ENCODE data around the gene ELMOD3. TPM values are rescaled to one million over a fixed set of nuclear protein-coding genes. Genes with fewer than 3 reads are reported as not detected.

The ELMOD3 gene
- total and polyA plus RNA-seq, 7 experiments from 2014 or later, result 9.4 to 33.3 (median 21.0) TPM

- H3K4me3 Mint-ChIP-seq, result no peak overlapping the region
- DNase-seq (no peak), ATAC-seq (no peak)
- POLR2A ChIA-PET, result interaction anchor here (14.5 kb wide), 1 partner anchor 16 kb away, joined by 211 read pairs; the partner anchor contains the start of gene TGOLN2
- Histone ChIP-seq H3K4me3 (ENCODE audit: low read length) (no peak overlapping the region), H3K36me3 (ENCODE audit: control insufficient read depth in 2 of 3, insufficient read depth in 3 of 3, low read length in 3 of 3) (peaks cover 0 to 47% (median 5%) of the 10 kb centered on the region in 3 experiments), H3K9me3 (ENCODE audit: control insufficient read depth in 2 of 3, low read length in 3 of 3) (no peaks in the 10 kb centered on the region), H3K4me1 (ENCODE audit: control insufficient read depth in 2 of 2, insufficient read depth in 2 of 2, low read length in 2 of 2) (no peaks in the 10 kb centered on the region), H3K27ac (ENCODE audit: low read depth, low read length) (no peak overlapping the region), H3K27me3 (ENCODE audit: control insufficient read depth in 2 of 2, insufficient read depth in 2 of 2, low read length in 2 of 2) (no peaks in the 10 kb centered on the region)
- no peak overlapping the region for H3K27ac Mint-ChIP-seq
- CTCF ChIA-PET, result no interaction called here
- peaks cover 0 to 3% (median 0%) of the 10 kb centered on the region in 5 donors for H3K27me3 Mint-ChIP-seq
- H3K36me3 Mint-ChIP-seq, result peaks cover 8 to 42% (median 15%) of the 10 kb centered on the region in 5 donors
- intact Hi-C loops (cut with micrococcal nuclease), result no loop called here
- no peaks in the 10 kb centered on the region for H3K9me3 Mint-ChIP-seq
- no peaks in the 10 kb centered on the region for H3K4me1 Mint-ChIP-seq
Measured at GRCh38 chr2:85344356-85344954, 10.1 kb upstream of the ELMOD3 start.

- no peak for DNase-seq
- no peaks in the 10 kb centered on the region for H3K9me3 Mint-ChIP-seq
- peaks cover 17 to 55% (median 22%) of the 10 kb centered on the region in 5 donors for H3K36me3 Mint-ChIP-seq
- intact Hi-C loops (cut with micrococcal nuclease), result no loop called here
- Histone ChIP-seq H3K4me1 (ENCODE audit: control insufficient read depth in 2 of 2, insufficient read depth in 2 of 2, low read length in 2 of 2) (peaks cover 0 to 3% of the 10 kb centered on the region in 2 donors), H3K9me3 (ENCODE audit: control insufficient read depth in 2 of 3, low read length in 3 of 3) (no peaks in the 10 kb centered on the region), H3K36me3 (ENCODE audit: control insufficient read depth in 2 of 3, insufficient read depth in 3 of 3, low read length in 3 of 3) (peaks cover 4 to 69% (median 11%) of the 10 kb centered on the region in 3 experiments), H3K27ac (ENCODE audit: low read depth, low read length) (no peak overlapping the region), H3K4me3 (ENCODE audit: low read length) (no peak overlapping the region), H3K27me3 (ENCODE audit: control insufficient read depth in 2 of 2, insufficient read depth in 2 of 2, low read length in 2 of 2) (no peaks in the 10 kb centered on the region)
- ATAC-seq, result no peak
- H3K27ac Mint-ChIP-seq, result peak overlapping the region in 1 of 9 donors; percentile 51
- H3K4me1 Mint-ChIP-seq, result peaks cover 1 to 12% (median 7%) of the 10 kb centered on the region in 7 donors
- ChIA-PET CTCF (no interaction called here), POLR2A (interaction anchor here (14.5 kb wide), 1 partner anchor 19 kb away, joined by 211 read pairs; the partner anchor contains the start of gene TGOLN2)
- no peak overlapping the region for H3K4me3 Mint-ChIP-seq
- H3K27me3 Mint-ChIP-seq, result no peaks in the 10 kb centered on the region
Measured at GRCh38 chr2:85347599-85347998, 7.0 kb upstream of the ELMOD3 start.

- H3K27me3 Mint-ChIP-seq, result no peaks in the 10 kb centered on the region
- H3K9me3 ChIP-seq (ENCODE audit: control insufficient read depth in 2 of 3, low read length in 3 of 3), result no peaks in the 10 kb centered on the region
- peak overlapping the region; percentile 86 for H3K4me3 ChIP-seq (ENCODE audit: low read length)
- ATAC-seq (no peak), DNase-seq (peak in 4 of 9 donors; percentile 0 to 32 (median 7))
- peaks cover 19 to 28% of the 10 kb centered on the region in 2 donors for H3K4me1 ChIP-seq (ENCODE audit: control insufficient read depth in 2 of 2, insufficient read depth in 2 of 2, low read length in 2 of 2)
- H3K36me3 ChIP-seq (ENCODE audit: control insufficient read depth in 2 of 3, insufficient read depth in 3 of 3, low read length in 3 of 3), result peaks cover 4 to 38% (median 15%) of the 10 kb centered on the region in 3 experiments
- H3K27me3 ChIP-seq (ENCODE audit: control insufficient read depth in 2 of 2, insufficient read depth in 2 of 2, low read length in 2 of 2), result no peaks in the 10 kb centered on the region
- H3K27ac ChIP-seq (ENCODE audit: low read depth, low read length), result peak overlapping the region; percentile 65
- peak overlapping the region; percentile 93 to 100 (median 99) for H3K27ac Mint-ChIP-seq
- peaks cover 8 to 38% (median 21%) of the 10 kb centered on the region in 5 donors for H3K36me3 Mint-ChIP-seq
- POLR2A ChIA-PET, result interaction anchor here (0.6 to 14.5 kb wide), 20 partner anchors 11 to 407 kb away, joined by 3 to 211 read pairs (median 5); partner anchors contain the start of genes MAT2A, SH2D6 and TGOLN2
- H3K4me1 Mint-ChIP-seq, result peaks cover 35 to 57% (median 50%) of the 10 kb centered on the region in 7 donors
- H3K4me3 Mint-ChIP-seq, result peak overlapping the region; percentile 91 to 100 (median 100)
- peaks cover 0 to 4% (median 0%) of the 10 kb centered on the region in 11 donors for H3K9me3 Mint-ChIP-seq
- CTCF ChIA-PET, result interaction anchor here (0.6 to 1.8 kb wide), 4 partner anchors 26 to 69 kb away, joined by 3 to 11 read pairs (median 4); partner anchors contain the start of gene TGOLN2
- intact Hi-C loops (cut with micrococcal nuclease), result loop anchor here (1.0 to 5.0 kb wide), 14 partner anchors 26 to 895 kb away; partner anchors contain the start of genes GGCX (in 2 of the 2), MAT2A (in 2 of the 2), POLR1A (in 2 of the 2) and SH2D6 (in 2 of the 2)
Measured at GRCh38 chr2:85353876-85354285, 688 bp upstream of the ELMOD3 start.

- Mint-ChIP-seq H3K27ac (peak overlapping the region; percentile 93 to 100 (median 99)), H3K9me3 (peaks cover 0 to 4% (median 0%) of the 10 kb centered on the region in 11 donors), H3K4me1 (peaks cover 36 to 61% (median 57%) of the 10 kb centered on the region in 7 donors), H3K4me3 (peak overlapping the region; percentile 91 to 100 (median 100)), H3K27me3 (no peaks in the 10 kb centered on the region), H3K36me3 (peaks cover 7 to 38% (median 24%) of the 10 kb centered on the region in 5 donors)
- intact Hi-C loops (cut with micrococcal nuclease), result loop anchor here (2.0 kb wide), 2 partner anchors 84 to 262 kb away; partner anchors contain the start of gene USP39 (in 1 of the 2)
- peaks cover 4 to 34% (median 4%) of the 10 kb centered on the region in 3 experiments for H3K36me3 ChIP-seq (ENCODE audit: control insufficient read depth in 2 of 3, insufficient read depth in 3 of 3, low read length in 3 of 3)
- peak overlapping the region; percentile 86 for H3K4me3 ChIP-seq (ENCODE audit: low read length)
- ChIA-PET CTCF (interaction anchor here (0.7 to 1.8 kb wide), 2 partner anchors 27 to 197 kb away, joined by 3 to 6 read pairs; partner anchors contain the start of gene TGOLN2), POLR2A (interaction anchor here (0.6 to 14.5 kb wide), 18 partner anchors 26 to 722 kb away, joined by 3 to 211 read pairs (median 4); partner anchors contain the start of genes C2orf68, MAT2A, RNF181 and SH2D6)
- H3K9me3 ChIP-seq (ENCODE audit: control insufficient read depth in 2 of 3, low read length in 3 of 3), result no peaks in the 10 kb centered on the region
- no peaks in the 10 kb centered on the region for H3K27me3 ChIP-seq (ENCODE audit: control insufficient read depth in 2 of 2, insufficient read depth in 2 of 2, low read length in 2 of 2)
- ATAC-seq (no peak), DNase-seq (no peak)
- peaks cover 19 to 28% of the 10 kb centered on the region in 2 donors for H3K4me1 ChIP-seq (ENCODE audit: control insufficient read depth in 2 of 2, insufficient read depth in 2 of 2, low read length in 2 of 2)
- H3K27ac ChIP-seq (ENCODE audit: low read depth, low read length), result peak overlapping the region; percentile 89
Measured at GRCh38 chr2:85355073-85355410, 473 bp downstream of the ELMOD3 start.

- no peaks in the 10 kb centered on the region for H3K9me3 ChIP-seq (ENCODE audit: control insufficient read depth in 2 of 3, low read length in 3 of 3)
- peaks cover 36 to 61% (median 57%) of the 10 kb centered on the region in 7 donors for H3K4me1 Mint-ChIP-seq
- peaks cover 0 to 4% (median 0%) of the 10 kb centered on the region in 11 donors for H3K9me3 Mint-ChIP-seq
- DNase-seq (no peak), ATAC-seq (no peak)
- ChIA-PET CTCF (interaction anchor here (1.8 kb wide), 1 partner anchor 28 kb away, joined by 6 read pairs; the partner anchor contains the start of gene TGOLN2), POLR2A (interaction anchor here (0.8 to 14.5 kb wide), 13 partner anchors 27 to 260 kb away, joined by 3 to 211 read pairs (median 7); partner anchors contain the start of genes C2orf68, MAT2A, SH2D6 and TGOLN2)
- H3K4me3 ChIP-seq (ENCODE audit: low read length), result peak overlapping the region; percentile 86
- no peaks in the 10 kb centered on the region for H3K27me3 ChIP-seq (ENCODE audit: control insufficient read depth in 2 of 2, insufficient read depth in 2 of 2, low read length in 2 of 2)
- peaks cover 3 to 29% (median 4%) of the 10 kb centered on the region in 3 experiments for H3K36me3 ChIP-seq (ENCODE audit: control insufficient read depth in 2 of 3, insufficient read depth in 3 of 3, low read length in 3 of 3)
- peak overlapping the region; percentile 25 to 100 (median 95) for H3K27ac Mint-ChIP-seq
- H3K4me1 ChIP-seq (ENCODE audit: control insufficient read depth in 2 of 2, insufficient read depth in 2 of 2, low read length in 2 of 2), result peaks cover 19 to 28% of the 10 kb centered on the region in 2 donors
- peaks cover 3 to 34% (median 21%) of the 10 kb centered on the region in 5 donors for H3K36me3 Mint-ChIP-seq
- intact Hi-C loops (cut with micrococcal nuclease), result loop anchor here (2.0 kb wide), 2 partner anchors 83 to 261 kb away; partner anchors contain the start of gene USP39 (in 1 of the 2)
- peak overlapping the region; percentile 91 to 100 (median 100) for H3K4me3 Mint-ChIP-seq
- no peaks in the 10 kb centered on the region for H3K27me3 Mint-ChIP-seq
- H3K27ac ChIP-seq (ENCODE audit: low read depth, low read length), result peak overlapping the region; percentile 89
Measured at GRCh38 chr2:85355521-85355920, 952 bp downstream of the ELMOD3 start.

GRCh38 chr2:85356186-85356585, 1.6 kb downstream of the ELMOD3 start:
- peak overlapping the region in 2 of 9 donors; percentile 93 to 94 for H3K27ac Mint-ChIP-seq
- H3K27me3 Mint-ChIP-seq, result no peaks in the 10 kb centered on the region
- H3K9me3 Mint-ChIP-seq, result peaks cover 0 to 4% (median 0%) of the 10 kb centered on the region in 11 donors
- ChIA-PET CTCF (no interaction called here), POLR2A (interaction anchor here (1.4 to 14.5 kb wide), 3 partner anchors 27 to 183 kb away, joined by 3 to 211 read pairs (median 38); partner anchors contain the start of genes MAT2A and TGOLN2)
- Histone ChIP-seq H3K9me3 (ENCODE audit: control insufficient read depth in 2 of 3, low read length in 3 of 3) (no peaks in the 10 kb centered on the region), H3K36me3 (ENCODE audit: control insufficient read depth in 2 of 3, insufficient read depth in 3 of 3, low read length in 3 of 3) (peaks cover 0 to 26% (median 3%) of the 10 kb centered on the region in 3 experiments), H3K27me3 (ENCODE audit: control insufficient read depth in 2 of 2, insufficient read depth in 2 of 2, low read length in 2 of 2) (no peaks in the 10 kb centered on the region), H3K4me3 (ENCODE audit: low read length) (no peak overlapping the region), H3K27ac (ENCODE audit: low read depth, low read length) (no peak overlapping the region), H3K4me1 (ENCODE audit: control insufficient read depth in 2 of 2, insufficient read depth in 2 of 2, low read length in 2 of 2) (peaks cover 19 to 28% of the 10 kb centered on the region in 2 donors)
- peak overlapping the region in 3 of 10 donors; percentile 48 to 100 (median 94) for H3K4me3 Mint-ChIP-seq
- DNase-seq (no peak), ATAC-seq (no peak)
- intact Hi-C loops (cut with micrococcal nuclease), result no loop called here
- H3K36me3 Mint-ChIP-seq, result peaks cover 0 to 32% (median 16%) of the 10 kb centered on the region in 5 donors
- peaks cover 36 to 61% (median 55%) of the 10 kb centered on the region in 7 donors for H3K4me1 Mint-ChIP-seq

All from naive thymus-derived CD4-positive, alpha-beta T cell (primary cell).